Liver (tissue), 9 donors: ENCODE data around the gene FGFBP1. TPM values are rescaled to one million over a fixed set of nuclear protein-coding genes. Genes with fewer than 3 reads are reported as not detected.

Experiments
- DNase-seq: peaks from one replicate; pipeline ENCODE4 v3.0.0-alpha.2; 2017; ENCODE audit warnings: low spot score
- H3K27ac ChIP-seq, 2 donors: one replicate each; pipeline ENCODE4 v1.7.0; 2013; ENCODE audit warnings: inconsistent platforms in 2 of 2, low read length in 2 of 2, control low read depth in 1 of 2, low read depth in 1 of 2, mild to moderate bottlenecking in 1 of 2
- H3K27me3 ChIP-seq, 4 donors: one replicate each; pipeline versions ENCODE4 v1.6.1 to v1.7.0; 2013; ENCODE audit warnings: low read length in 3 of 4, inconsistent platforms in 1 of 4, mild to moderate bottlenecking in 1 of 4, moderate library complexity in 1 of 4; ENCODE audit not compliant: control insufficient read depth in 4 of 4, insufficient read depth in 4 of 4
- H3K36me3 ChIP-seq, 4 donors: one replicate each; pipeline versions ENCODE4 v1.6.1 to v1.7.0; 2013; ENCODE audit warnings: low read length in 3 of 4, mild to moderate bottlenecking in 3 of 4, low read depth in 1 of 4, moderate library complexity in 1 of 4; ENCODE audit not compliant: control insufficient read depth in 4 of 4, insufficient read depth in 3 of 4
- H3K4me1 ChIP-seq, 4 donors: one replicate each; pipeline versions ENCODE4 v1.6.1 to v1.7.0; 2013; ENCODE audit warnings: low read length in 3 of 4, mild to moderate bottlenecking in 3 of 4, moderate library complexity in 1 of 4; ENCODE audit not compliant: control insufficient read depth in 4 of 4, insufficient read depth in 4 of 4
- H3K4me3 ChIP-seq, 3 donors: one replicate each; pipeline versions ENCODE4 v1.6.1 to v1.7.0; 2013; ENCODE audit warnings: low read length in 3 of 3, control low read depth in 1 of 3, low read depth in 1 of 3, mild to moderate bottlenecking in 1 of 3
- H3K9ac ChIP-seq, 2 donors: one replicate each; pipeline ENCODE4 v1.7.0; 2013; ENCODE audit warnings: low read length in 2 of 2, mild to moderate bottlenecking in 2 of 2, moderate library complexity in 2 of 2, control low read depth in 1 of 2, low read depth in 1 of 2
- H3K9me3 ChIP-seq, 4 donors: one replicate each; pipeline versions ENCODE4 v1.6.1 to v1.7.0; 2013; ENCODE audit warnings: low read length in 3 of 4; ENCODE audit not compliant: control insufficient read depth in 4 of 4
- EGR1 ChIP-seq, 2 donors: IDR thresholded peaks; 2 replicates each; pipeline ENCODE4 v1.6.1; 2016 to 2018; ENCODE audit warnings: antibody characterized with exemption in 2 of 2, low read depth in 2 of 2
- FOXA1 ChIP-seq: IDR thresholded peaks from 2 replicates; pipeline ENCODE4 v1.6.1; 2016; ENCODE audit warnings: antibody characterized with exemption
- FOXA2 ChIP-seq: IDR thresholded peaks from 2 replicates; pipeline ENCODE4 v1.6.1; 2016; ENCODE audit warnings: antibody characterized with exemption
- GABPA ChIP-seq, 2 donors: IDR thresholded peaks in 1 of 2; conservative IDR thresholded peaks in 1 of 2; 2 replicates each; pipeline ENCODE4 v1.6.1; 2016; ENCODE audit warnings: antibody characterized with exemption in 2 of 2, mild to moderate bottlenecking in 1 of 2, moderate library complexity in 1 of 2
- HNF4A ChIP-seq, 2 donors: conservative IDR thresholded peaks; 2 replicates each; pipeline ENCODE4 v1.6.1; 2016; ENCODE audit warnings: antibody characterized with exemption in 2 of 2, mild to moderate bottlenecking in 2 of 2
- HNF4G ChIP-seq: IDR thresholded peaks from 2 replicates; pipeline ENCODE4 v1.6.1; 2016; ENCODE audit warnings: antibody characterized with exemption
- JUND ChIP-seq, 2 donors: IDR thresholded peaks; 2 replicates each; pipeline ENCODE4 v1.6.1; 2016; ENCODE audit warnings: antibody characterized with exemption in 2 of 2
- NR2F2 ChIP-seq: IDR thresholded peaks from 2 replicates; pipeline ENCODE4 v1.6.1; 2016; ENCODE audit warnings: antibody characterized with exemption
- RAD21 ChIP-seq, 2 donors: IDR thresholded peaks; 2 replicates each; pipeline ENCODE4 v1.6.1; 2016; ENCODE audit warnings: antibody characterized with exemption in 2 of 2, mild to moderate bottlenecking in 2 of 2
- RXRA ChIP-seq, 2 donors: IDR thresholded peaks; 2 replicates each; pipeline ENCODE4 v1.6.1; 2017 to 2018; ENCODE audit warnings: antibody characterized with exemption in 2 of 2, mild to moderate bottlenecking in 1 of 2
- SP1 ChIP-seq: IDR thresholded peaks from 2 replicates; pipeline ENCODE4 v1.6.1; 2018; ENCODE audit warnings: antibody characterized with exemption, mild to moderate bottlenecking
- TAF1 ChIP-seq: conservative IDR thresholded peaks from 2 replicates; pipeline ENCODE4 v1.6.1; 2016; ENCODE audit warnings: antibody characterized with exemption, mild to moderate bottlenecking
- YY1 ChIP-seq: IDR thresholded peaks from 2 replicates; pipeline ENCODE4 v1.6.1; 2016; ENCODE audit warnings: antibody characterized with exemption, mild to moderate bottlenecking
- WGBS: extraction: QIAGEN DNeasy Blood & Tissue Kit; methylation state at CpG from one replicate; pipeline ENCODE4 v1.1.7; 2013; 5-methylcytosine and 5-hydroxymethylcytosine counted together
- polyA plus RNA-seq, 2 donors: library from polyadenylated mRNA; stranded (reverse) in 1 of 2; unstranded in 1 of 2; fragments of 200-250 nt in 1 of 2; fragments of >200 nt in 1 of 2; fragmentation: Nextera tagmentation in 1 of 2; extraction: Ambion mirVana in 1 of 2; gene quantifications; one replicate each; pipeline versions ENCODE4 v1.2.1 to v1.2.3, GENCODE V29; 2013 to 2015
- total RNA-seq, 2 donors: library from RNA; depleted of rRNA; stranded (reverse); fragments of >200 nt; gene quantifications; one replicate each; pipeline ENCODE4 v1.2.3, GENCODE V29; 2014
- TF ChIP-seq, protein P1 (sequence below): IDR thresholded peaks from 2 replicates; pipeline ENCODE4 v1.6.1; 2016; ENCODE audit warnings: antibody characterized with exemption
- TF ChIP-seq, protein P2 (sequence below): IDR thresholded peaks from 2 replicates; pipeline ENCODE4 v1.6.1; 2016; ENCODE audit warnings: antibody characterized with exemption
- TF ChIP-seq, protein P3 (sequence below): IDR thresholded peaks from 2 replicates; pipeline ENCODE4 v1.6.1; 2016; ENCODE audit warnings: antibody characterized with exemption, mild to moderate bottlenecking
- TF ChIP-seq, protein P4 (sequence below): IDR thresholded peaks from 2 replicates; pipeline ENCODE4 v1.6.1; 2016; ENCODE audit warnings: antibody characterized with exemption
- TF ChIP-seq, protein P5 (sequence below): fragments of 150-350 bp; IDR thresholded peaks from 2 replicates; pipeline ENCODE4 v1.5.1; 2017; ENCODE audit warnings: improper control_type of control experiment, low read depth, low read length; ENCODE audit not compliant: missing input control
- donor health status: healthy.
- donor health status: healthy.
- donor health status: healthy.
- donor health status: healthy.
- donor health status: healthy.

FGFBP1 gene
- total RNA-seq (not detected), polyA plus RNA-seq (not detected)

DNA sequence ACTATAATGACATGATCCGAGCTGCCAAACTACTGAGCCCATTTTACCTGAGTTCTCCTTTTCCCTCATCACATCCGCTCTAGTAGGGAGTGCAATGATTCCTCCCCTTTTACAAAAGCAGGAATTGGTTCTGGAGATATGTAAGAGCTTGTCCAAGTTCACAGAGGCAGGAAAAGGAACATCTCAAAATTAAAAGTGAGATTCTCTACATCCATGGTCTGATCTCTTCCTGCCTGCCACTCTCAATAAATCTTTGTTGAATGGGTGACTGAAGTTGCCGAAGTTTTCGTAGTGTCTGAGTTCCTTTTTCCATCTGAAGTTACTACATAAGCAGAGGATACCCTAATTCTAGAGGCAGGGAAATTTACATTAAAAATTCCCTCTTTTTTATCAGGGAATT is at the start of gene FGFBP1:
Gene FGFBP1, minus strand, starts transcription at position 101 of the 400 bp plus-strand sequence. CDS start 2,108 bp downstream, outside the sequence.
- H3K4me1 ChIP-seq, result no peaks in the 10 kb centered on the region
- no peak for TF ChIP-seq HNF4G
- no peak for TF ChIP-seq RXRA (IDR thresholded peaks at IDR 0.05)
- TF ChIP-seq RAD21 (IDR thresholded peaks at IDR 0.05), result no peak
- TF ChIP-seq, protein P1, sequence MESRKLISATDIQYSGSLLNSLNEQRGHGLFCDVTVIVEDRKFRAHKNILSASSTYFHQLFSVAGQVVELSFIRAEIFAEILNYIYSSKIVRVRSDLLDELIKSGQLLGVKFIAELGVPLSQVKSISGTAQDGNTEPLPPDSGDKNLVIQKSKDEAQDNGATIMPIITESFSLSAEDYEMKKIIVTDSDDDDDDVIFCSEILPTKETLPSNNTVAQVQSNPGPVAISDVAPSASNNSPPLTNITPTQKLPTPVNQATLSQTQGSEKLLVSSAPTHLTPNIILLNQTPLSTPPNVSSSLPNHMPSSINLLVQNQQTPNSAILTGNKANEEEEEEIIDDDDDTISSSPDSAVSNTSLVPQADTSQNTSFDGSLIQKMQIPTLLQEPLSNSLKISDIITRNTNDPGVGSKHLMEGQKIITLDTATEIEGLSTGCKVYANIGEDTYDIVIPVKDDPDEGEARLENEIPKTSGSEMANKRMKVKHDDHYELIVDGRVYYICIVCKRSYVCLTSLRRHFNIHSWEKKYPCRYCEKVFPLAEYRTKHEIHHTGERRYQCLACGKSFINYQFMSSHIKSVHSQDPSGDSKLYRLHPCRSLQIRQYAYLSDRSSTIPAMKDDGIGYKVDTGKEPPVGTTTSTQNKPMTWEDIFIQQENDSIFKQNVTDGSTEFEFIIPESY, result no peak
- TF ChIP-seq JUND (IDR thresholded peaks at IDR 0.05), result no peak
- no peak for TF ChIP-seq NR2F2
- TF ChIP-seq EGR1 (IDR thresholded peaks at IDR 0.05; ENCODE audit: low read depth in 2 of 2), result no peak
- no peak for TF ChIP-seq HNF4A (conservative IDR thresholded peaks at IDR 0.05)
- no peak for TF ChIP-seq GABPA (IDR thresholded peaks at IDR 0.05 in 1 of 2, conservative IDR thresholded peaks at IDR 0.05 in 1 of 2)
- TF ChIP-seq, protein P2, sequence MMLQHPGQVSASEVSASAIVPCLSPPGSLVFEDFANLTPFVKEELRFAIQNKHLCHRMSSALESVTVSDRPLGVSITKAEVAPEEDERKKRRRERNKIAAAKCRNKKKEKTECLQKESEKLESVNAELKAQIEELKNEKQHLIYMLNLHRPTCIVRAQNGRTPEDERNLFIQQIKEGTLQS, result no peak
- TF ChIP-seq SP1, result no peak
- TF ChIP-seq, protein P3, sequence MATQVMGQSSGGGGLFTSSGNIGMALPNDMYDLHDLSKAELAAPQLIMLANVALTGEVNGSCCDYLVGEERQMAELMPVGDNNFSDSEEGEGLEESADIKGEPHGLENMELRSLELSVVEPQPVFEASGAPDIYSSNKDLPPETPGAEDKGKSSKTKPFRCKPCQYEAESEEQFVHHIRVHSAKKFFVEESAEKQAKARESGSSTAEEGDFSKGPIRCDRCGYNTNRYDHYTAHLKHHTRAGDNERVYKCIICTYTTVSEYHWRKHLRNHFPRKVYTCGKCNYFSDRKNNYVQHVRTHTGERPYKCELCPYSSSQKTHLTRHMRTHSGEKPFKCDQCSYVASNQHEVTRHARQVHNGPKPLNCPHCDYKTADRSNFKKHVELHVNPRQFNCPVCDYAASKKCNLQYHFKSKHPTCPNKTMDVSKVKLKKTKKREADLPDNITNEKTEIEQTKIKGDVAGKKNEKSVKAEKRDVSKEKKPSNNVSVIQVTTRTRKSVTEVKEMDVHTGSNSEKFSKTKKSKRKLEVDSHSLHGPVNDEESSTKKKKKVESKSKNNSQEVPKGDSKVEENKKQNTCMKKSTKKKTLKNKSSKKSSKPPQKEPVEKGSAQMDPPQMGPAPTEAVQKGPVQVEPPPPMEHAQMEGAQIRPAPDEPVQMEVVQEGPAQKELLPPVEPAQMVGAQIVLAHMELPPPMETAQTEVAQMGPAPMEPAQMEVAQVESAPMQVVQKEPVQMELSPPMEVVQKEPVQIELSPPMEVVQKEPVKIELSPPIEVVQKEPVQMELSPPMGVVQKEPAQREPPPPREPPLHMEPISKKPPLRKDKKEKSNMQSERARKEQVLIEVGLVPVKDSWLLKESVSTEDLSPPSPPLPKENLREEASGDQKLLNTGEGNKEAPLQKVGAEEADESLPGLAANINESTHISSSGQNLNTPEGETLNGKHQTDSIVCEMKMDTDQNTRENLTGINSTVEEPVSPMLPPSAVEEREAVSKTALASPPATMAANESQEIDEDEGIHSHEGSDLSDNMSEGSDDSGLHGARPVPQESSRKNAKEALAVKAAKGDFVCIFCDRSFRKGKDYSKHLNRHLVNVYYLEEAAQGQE, result no peak
- TF ChIP-seq, protein P4, sequence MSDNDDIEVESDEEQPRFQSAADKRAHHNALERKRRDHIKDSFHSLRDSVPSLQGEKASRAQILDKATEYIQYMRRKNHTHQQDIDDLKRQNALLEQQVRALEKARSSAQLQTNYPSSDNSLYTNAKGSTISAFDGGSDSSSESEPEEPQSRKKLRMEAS, result no peak
- TF ChIP-seq, protein P5, sequence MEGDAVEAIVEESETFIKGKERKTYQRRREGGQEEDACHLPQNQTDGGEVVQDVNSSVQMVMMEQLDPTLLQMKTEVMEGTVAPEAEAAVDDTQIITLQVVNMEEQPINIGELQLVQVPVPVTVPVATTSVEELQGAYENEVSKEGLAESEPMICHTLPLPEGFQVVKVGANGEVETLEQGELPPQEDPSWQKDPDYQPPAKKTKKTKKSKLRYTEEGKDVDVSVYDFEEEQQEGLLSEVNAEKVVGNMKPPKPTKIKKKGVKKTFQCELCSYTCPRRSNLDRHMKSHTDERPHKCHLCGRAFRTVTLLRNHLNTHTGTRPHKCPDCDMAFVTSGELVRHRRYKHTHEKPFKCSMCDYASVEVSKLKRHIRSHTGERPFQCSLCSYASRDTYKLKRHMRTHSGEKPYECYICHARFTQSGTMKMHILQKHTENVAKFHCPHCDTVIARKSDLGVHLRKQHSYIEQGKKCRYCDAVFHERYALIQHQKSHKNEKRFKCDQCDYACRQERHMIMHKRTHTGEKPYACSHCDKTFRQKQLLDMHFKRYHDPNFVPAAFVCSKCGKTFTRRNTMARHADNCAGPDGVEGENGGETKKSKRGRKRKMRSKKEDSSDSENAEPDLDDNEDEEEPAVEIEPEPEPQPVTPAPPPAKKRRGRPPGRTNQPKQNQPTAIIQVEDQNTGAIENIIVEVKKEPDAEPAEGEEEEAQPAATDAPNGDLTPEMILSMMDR, result no peak
- no peak for TF ChIP-seq YY1
- TF ChIP-seq FOXA1, result no peak
- TF ChIP-seq TAF1, result no peak
- TF ChIP-seq FOXA2, result no peak
- 60% methylated on average over 4 of the region's 4 CpGs for WGBS
- no peak within 1 kb of the TSS for H3K27ac ChIP-seq
- no peak within 1 kb of the TSS for H3K9ac ChIP-seq
- no peaks in the 10 kb centered on the region for H3K9me3 ChIP-seq
- no peak for DNase-seq
- H3K36me3 ChIP-seq, result no peaks in the 10 kb centered on the region
- H3K27me3 ChIP-seq, result peaks cover 0 to 5% (median 0%) of the 10 kb centered on the region in 4 donors
- no peak within 1 kb of the TSS for H3K4me3 ChIP-seq
